ENCODE data around the gene GHR. TPM values are rescaled to one million over a fixed set of nuclear protein-coding genes. Genes with fewer than 3 reads are reported as not detected.
"Not testable (repeated sequence)": the region's sequence is repeated elsewhere in the genome, so short reads cannot be mapped to it uniquely, and the experiment has no call there.

GHR gene
- total and polyA plus RNA-seq, 7 donors: 0.46 to 22.8 (median 9.1) TPM

- intact Hi-C loops (cut with DNase I): no loop called here
- no peak overlapping the region for H3K27ac ChIP-seq
- DNase-seq: no peak
- no peaks in the 10 kb centered on the region for H3K27me3 ChIP-seq
- WGBS, 2 donors: 86 to 90% methylated on average over 2 of the region's 2 CpGs
- H3K4me1 ChIP-seq: peaks cover 0 to 4% (median 0%) of the 10 kb centered on the region in 4 donors
- H3K4me3 ChIP-seq: no peak overlapping the region
- H3K36me3 ChIP-seq: no peaks in the 10 kb centered on the region
- H3K9me3 ChIP-seq: no peaks in the 10 kb centered on the region
- TF ChIP-seq POLR2AphosphoS5 (IDR thresholded peaks at IDR 0.05) (no peak), EP300 (IDR thresholded peaks at IDR 0.05) (no peak), POLR2A (IDR thresholded peaks at IDR 0.05) (no peak)
- TF ChIP-seq, protein P1, sequence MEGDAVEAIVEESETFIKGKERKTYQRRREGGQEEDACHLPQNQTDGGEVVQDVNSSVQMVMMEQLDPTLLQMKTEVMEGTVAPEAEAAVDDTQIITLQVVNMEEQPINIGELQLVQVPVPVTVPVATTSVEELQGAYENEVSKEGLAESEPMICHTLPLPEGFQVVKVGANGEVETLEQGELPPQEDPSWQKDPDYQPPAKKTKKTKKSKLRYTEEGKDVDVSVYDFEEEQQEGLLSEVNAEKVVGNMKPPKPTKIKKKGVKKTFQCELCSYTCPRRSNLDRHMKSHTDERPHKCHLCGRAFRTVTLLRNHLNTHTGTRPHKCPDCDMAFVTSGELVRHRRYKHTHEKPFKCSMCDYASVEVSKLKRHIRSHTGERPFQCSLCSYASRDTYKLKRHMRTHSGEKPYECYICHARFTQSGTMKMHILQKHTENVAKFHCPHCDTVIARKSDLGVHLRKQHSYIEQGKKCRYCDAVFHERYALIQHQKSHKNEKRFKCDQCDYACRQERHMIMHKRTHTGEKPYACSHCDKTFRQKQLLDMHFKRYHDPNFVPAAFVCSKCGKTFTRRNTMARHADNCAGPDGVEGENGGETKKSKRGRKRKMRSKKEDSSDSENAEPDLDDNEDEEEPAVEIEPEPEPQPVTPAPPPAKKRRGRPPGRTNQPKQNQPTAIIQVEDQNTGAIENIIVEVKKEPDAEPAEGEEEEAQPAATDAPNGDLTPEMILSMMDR (IDR thresholded peaks at IDR 0.05): no peak
Observed at GRCh38 chr5:42573386-42573785, 150.1 kb downstream of the GHR start.

DNA sequence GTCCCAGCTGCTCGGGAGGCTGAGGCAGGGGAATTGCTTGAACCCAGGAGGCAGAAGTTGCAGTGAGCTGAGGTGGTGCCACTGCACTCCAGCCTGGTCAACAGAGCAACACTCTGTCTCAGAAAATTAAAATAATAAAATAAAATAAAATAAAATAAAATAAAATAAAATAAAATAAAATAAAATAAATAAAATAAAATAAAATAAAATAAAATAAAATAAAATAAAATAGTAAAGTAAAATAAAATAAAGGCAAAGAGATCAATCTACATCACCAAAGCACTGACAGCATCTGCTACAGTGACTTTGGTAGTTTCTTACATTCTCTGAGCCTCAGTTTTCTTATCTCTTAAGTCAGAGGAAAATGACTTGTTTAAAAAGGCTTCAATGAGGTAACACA is 152.7 kb downstream of the GHR start:
- DNase-seq; H3K27ac ChIP-seq; intact Hi-C loops (cut with DNase I); H3K4me3 ChIP-seq; H3K36me3 ChIP-seq; H3K4me1 ChIP-seq; H3K9me3 ChIP-seq; H3K27me3 ChIP-seq: not testable (repeated sequence)
- WGBS, 2 donors: 85 to 94% methylated on average over 1 of the region's 1 CpG

GRCh38 chr5:42578901-42579300 is 155.7 kb downstream of the GHR start:
- 88 to 91% methylated on average over 1 of the region's 1 CpG for WGBS, 2 donors
- H3K36me3 ChIP-seq; H3K9me3 ChIP-seq; H3K4me3 ChIP-seq; intact Hi-C loops (cut with DNase I); H3K4me1 ChIP-seq; H3K27ac ChIP-seq; DNase-seq; H3K27me3 ChIP-seq: not testable (repeated sequence)

DNA sequence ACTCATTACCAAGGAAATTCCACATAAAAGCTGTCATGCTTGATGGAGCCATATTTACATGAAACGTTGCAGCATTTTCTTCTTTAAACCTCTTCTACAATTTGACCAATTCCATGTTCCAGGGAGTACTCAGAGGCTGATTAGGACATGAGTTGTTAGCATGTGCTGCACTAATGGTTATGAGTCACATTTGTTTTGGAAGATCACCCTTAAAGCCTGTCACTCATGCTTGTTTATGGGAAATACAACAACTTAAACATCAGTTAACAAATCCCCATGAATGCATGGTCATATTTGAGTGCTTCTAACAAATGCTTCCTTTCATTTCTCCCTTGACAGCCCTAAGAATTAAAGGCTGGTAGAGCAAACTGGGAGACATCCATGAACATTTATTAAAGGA is 156.1 kb downstream of the GHR start:
- H3K36me3 ChIP-seq: no peaks in the 10 kb centered on the region
- H3K4me1 ChIP-seq: peaks cover 0 to 9% (median 2%) of the 10 kb centered on the region in 4 donors
- no peaks in the 10 kb centered on the region for H3K9me3 ChIP-seq
- 50 to 51% methylated on average over 1 of the region's 1 CpG for WGBS, 2 donors
- no peaks in the 10 kb centered on the region for H3K27me3 ChIP-seq
- TF ChIP-seq, protein P1 (IDR thresholded peaks at IDR 0.05): no peak
- TF ChIP-seq POLR2A (IDR thresholded peaks at IDR 0.05): no peak
- TF ChIP-seq POLR2AphosphoS5 (IDR thresholded peaks at IDR 0.05): no peak
- TF ChIP-seq EP300 (IDR thresholded peaks at IDR 0.05): no peak
- H3K4me3 ChIP-seq: no peak overlapping the region
- no peak overlapping the region for H3K27ac ChIP-seq
- no peak for DNase-seq
- intact Hi-C loops (cut with DNase I): no loop called here

DNA sequence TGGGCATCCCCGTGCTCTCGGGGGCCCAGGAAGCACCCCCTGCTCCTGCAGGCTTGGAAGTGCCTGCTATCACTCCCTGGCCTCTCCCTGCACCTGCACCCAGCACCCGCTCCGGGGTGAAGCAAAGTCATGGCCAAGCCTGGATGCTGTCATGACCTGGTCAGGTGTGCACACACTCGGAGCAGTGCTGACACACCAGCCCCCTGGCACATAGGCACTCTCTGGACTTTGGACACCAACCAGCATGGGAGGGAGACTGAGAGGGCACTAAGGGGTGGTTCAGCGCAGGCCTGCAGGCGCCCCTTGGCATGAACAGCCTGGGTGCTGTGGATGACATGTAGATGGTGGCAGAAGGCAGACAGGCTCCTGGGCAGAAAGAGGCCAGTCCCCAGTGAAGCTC is 158.6 kb downstream of the GHR start:
- Histone ChIP-seq H3K27me3 (no peaks in the 10 kb centered on the region), H3K4me1 (peaks cover 0 to 22% (median 11%) of the 10 kb centered on the region in 4 donors), H3K9me3 (no peaks in the 10 kb centered on the region), H3K4me3 (no peak overlapping the region), H3K27ac (no peak overlapping the region), H3K36me3 (no peaks in the 10 kb centered on the region)
- WGBS, 2 donors: 96 to 97% methylated on average over 7 of the region's 7 CpGs
- intact Hi-C loops (cut with DNase I): no loop called here
- no peak for DNase-seq
- no peak for TF ChIP-seq POLR2AphosphoS5 (IDR thresholded peaks at IDR 0.05)
- TF ChIP-seq EP300 (IDR thresholded peaks at IDR 0.05): no peak
- no peak for TF ChIP-seq POLR2A (IDR thresholded peaks at IDR 0.05)
- TF ChIP-seq, protein P1 (IDR thresholded peaks at IDR 0.05): no peak

GRCh38 chr5:42582723-42583122 is 159.5 kb downstream of the GHR start:
- H3K27ac ChIP-seq: no peak overlapping the region
- H3K4me1 ChIP-seq: peaks cover 0 to 31% (median 20%) of the 10 kb centered on the region in 4 donors
- no peaks in the 10 kb centered on the region for H3K27me3 ChIP-seq
- H3K9me3 ChIP-seq: no peaks in the 10 kb centered on the region
- TF ChIP-seq POLR2AphosphoS5 (IDR thresholded peaks at IDR 0.05): no peak
- no peak for TF ChIP-seq POLR2A (IDR thresholded peaks at IDR 0.05)
- TF ChIP-seq, protein P1 (IDR thresholded peaks at IDR 0.05): no peak
- no peak for TF ChIP-seq EP300 (IDR thresholded peaks at IDR 0.05)
- H3K36me3 ChIP-seq: no peaks in the 10 kb centered on the region
- WGBS, 2 donors: 95 to 96% methylated on average over 13 of the region's 13 CpGs
- no peak overlapping the region for H3K4me3 ChIP-seq
- no peak for DNase-seq
- intact Hi-C loops (cut with DNase I): loop anchor here (1.0 kb wide), 1 partner anchor 158 kb away; no protein-coding TSS in a partner anchor
